ENCODE data around the gene CEACAM1. TPM values are rescaled to one million over a fixed set of nuclear protein-coding genes. Genes with fewer than 3 reads are reported as not detected.
"Not testable (repeated sequence)": the region's sequence is repeated elsewhere in the genome, so short reads cannot be mapped to it uniquely, and the experiment has no call there.

The CEACAM1 gene
- total RNA-seq, 1 experiment from 2014 or later: 2.0 TPM

GRCh38 chr19:42552086-42553065 lies 24.1 kb upstream of the CEACAM1 start:
- POLR2A ChIA-PET: no interaction called here
- TF ChIP-seq, protein P1, sequence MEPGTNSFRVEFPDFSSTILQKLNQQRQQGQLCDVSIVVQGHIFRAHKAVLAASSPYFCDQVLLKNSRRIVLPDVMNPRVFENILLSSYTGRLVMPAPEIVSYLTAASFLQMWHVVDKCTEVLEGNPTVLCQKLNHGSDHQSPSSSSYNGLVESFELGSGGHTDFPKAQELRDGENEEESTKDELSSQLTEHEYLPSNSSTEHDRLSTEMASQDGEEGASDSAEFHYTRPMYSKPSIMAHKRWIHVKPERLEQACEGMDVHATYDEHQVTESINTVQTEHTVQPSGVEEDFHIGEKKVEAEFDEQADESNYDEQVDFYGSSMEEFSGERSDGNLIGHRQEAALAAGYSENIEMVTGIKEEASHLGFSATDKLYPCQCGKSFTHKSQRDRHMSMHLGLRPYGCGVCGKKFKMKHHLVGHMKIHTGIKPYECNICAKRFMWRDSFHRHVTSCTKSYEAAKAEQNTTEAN (CRISPR knock-in tag; IDR thresholded peaks at IDR 0.05): no peak
- no peak for TF ChIP-seq ZNF219 (CRISPR knock-in tag; IDR thresholded peaks at IDR 0.05; ENCODE audit: borderline replicate concordance)
- TF ChIP-seq ARID4B (CRISPR knock-in tag; IDR thresholded peaks at IDR 0.05; ENCODE audit: borderline replicate concordance): no peak
- no peak for TF ChIP-seq NFE2L1 (CRISPR knock-in tag; IDR thresholded peaks at IDR 0.05)
- no peak for TF ChIP-seq GTF2I (CRISPR knock-in tag; conservative IDR thresholded peaks at IDR 0.05)
- TF ChIP-seq ZNF281 (CRISPR knock-in tag; IDR thresholded peaks at IDR 0.05): no peak
- TF ChIP-seq, protein P2, sequence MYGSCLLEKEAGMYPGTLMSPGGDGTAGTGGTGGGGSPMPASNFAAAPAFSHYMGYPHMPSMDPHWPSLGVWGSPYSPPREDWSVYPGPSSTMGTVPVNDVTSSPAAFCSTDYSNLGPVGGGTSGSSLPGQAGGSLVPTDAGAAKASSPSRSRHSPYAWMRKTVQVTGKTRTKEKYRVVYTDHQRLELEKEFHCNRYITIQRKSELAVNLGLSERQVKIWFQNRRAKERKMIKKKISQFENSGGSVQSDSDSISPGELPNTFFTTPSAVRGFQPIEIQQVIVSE (CRISPR knock-in tag; IDR thresholded peaks at IDR 0.05; ENCODE audit: borderline replicate concordance): no peak
- no peak for TF ChIP-seq EMX1 (CRISPR knock-in tag; IDR thresholded peaks at IDR 0.05)
- TF ChIP-seq FOXK1 (CRISPR knock-in tag; IDR thresholded peaks at IDR 0.05): no peak
- TF ChIP-seq NR2C2 (CRISPR knock-in tag; IDR thresholded peaks at IDR 0.05): no peak
- no peak for TF ChIP-seq SP1 (CRISPR knock-in tag; conservative IDR thresholded peaks at IDR 0.05)
- TF ChIP-seq NR1H2 (CRISPR knock-in tag; IDR thresholded peaks at IDR 0.05): no peak
- no peak for TF ChIP-seq GRHL2 (CRISPR knock-in tag; IDR thresholded peaks at IDR 0.05; ENCODE audit: insufficient replicate concordance, severe bottlenecking)
- TF ChIP-seq ELF4 (CRISPR knock-in tag; IDR thresholded peaks at IDR 0.05; ENCODE audit: low read depth): no peak
- TF ChIP-seq CBFB (CRISPR knock-in tag; IDR thresholded peaks at IDR 0.05; ENCODE audit: low read depth): no peak
- no peak for TF ChIP-seq PRRX2 (CRISPR knock-in tag; IDR thresholded peaks at IDR 0.05)
- no peak for TF ChIP-seq IRF2 (CRISPR knock-in tag; IDR thresholded peaks at IDR 0.05; ENCODE audit: borderline replicate concordance, low read depth)
- no peak overlapping the region for H3K27ac Mint-ChIP-seq

DNA sequence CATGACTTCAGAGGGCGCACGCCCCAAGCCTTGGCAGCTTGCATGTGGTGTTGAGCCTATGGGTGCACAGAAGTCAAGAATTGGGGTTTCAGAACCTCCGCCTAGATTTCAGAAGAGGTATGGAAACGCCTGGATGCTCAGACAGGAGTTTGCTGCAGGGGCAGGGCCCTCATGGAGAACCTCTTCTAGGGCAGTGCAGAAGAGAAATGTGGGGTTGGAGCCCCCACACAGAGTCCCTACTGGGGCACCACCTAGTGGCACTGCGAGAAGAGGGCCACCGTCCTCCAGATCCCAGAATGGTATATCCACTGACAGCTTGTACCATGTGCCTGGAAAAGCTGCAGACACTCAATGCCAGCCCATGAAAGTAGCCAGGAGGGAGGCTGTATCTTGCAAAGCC lies 22.2 kb upstream of the CEACAM1 start:
- DNase-seq (ENCODE audit: low spot score); POLR2A ChIA-PET; ATAC-seq; H3K4me3 Mint-ChIP-seq; H3K27ac Mint-ChIP-seq: not testable (repeated sequence)
- Mint-ChIP-seq H3K36me3 (peaks cover 23% of the 10 kb centered on the region), H3K9me3 (peaks cover 36% of the 10 kb centered on the region), H3K27me3 (ENCODE audit: low read depth) (peaks cover 29% of the 10 kb centered on the region), H3K4me1 (peaks cover 18% of the 10 kb centered on the region)
- CTCF ChIA-PET: interaction anchor here (0.6 to 1.3 kb wide), 4 partner anchors 32 to 307 kb away, joined by 3 to 5 read pairs (median 4); no protein-coding TSS in a partner anchor

More at GRCh38 chr19:42552086-42553065, 24.1 kb upstream of the CEACAM1 start:
- H3K4me3 Mint-ChIP-seq: no peak overlapping the region
- H3K9me3 Mint-ChIP-seq: peaks cover 43% of the 10 kb centered on the region
- peaks cover 25% of the 10 kb centered on the region for H3K36me3 Mint-ChIP-seq
- DNase-seq (ENCODE audit: low spot score) (no peak), ATAC-seq (no peak)
- H3K4me1 Mint-ChIP-seq: peaks cover 29% of the 10 kb centered on the region
- CTCF ChIA-PET: interaction anchor here (0.7 to 1.3 kb wide), 9 partner anchors 10 to 943 kb away, joined by 3 to 7 read pairs (median 4); no protein-coding TSS in a partner anchor
- H3K27me3 Mint-ChIP-seq (ENCODE audit: low read depth): peaks cover 26% of the 10 kb centered on the region

- CTCF ChIA-PET: interaction anchor here (1.1 to 1.4 kb wide), 2 partner anchors 87 to 111 kb away, joined by 3 to 4 read pairs; no protein-coding TSS in a partner anchor
- DNase-seq (ENCODE audit: low spot score); ATAC-seq; H3K4me1 Mint-ChIP-seq; H3K4me3 Mint-ChIP-seq; POLR2A ChIA-PET; H3K27ac Mint-ChIP-seq: not testable (repeated sequence)
- H3K9me3 Mint-ChIP-seq: peaks cover 36% of the 10 kb centered on the region
- peaks cover 32% of the 10 kb centered on the region for H3K27me3 Mint-ChIP-seq (ENCODE audit: low read depth)
- peaks cover 23% of the 10 kb centered on the region for H3K36me3 Mint-ChIP-seq
Measured at GRCh38 chr19:42549067-42549466, 20.8 kb upstream of the CEACAM1 start.

Data from WTC11 (cell line).